ENCODE measurements around the gene SCUBE1. TPM values are rescaled to one million over a fixed set of nuclear protein-coding genes. Genes with fewer than 3 reads are reported as not detected.

The SCUBE1 gene
- total and polyA plus RNA-seq, 4 donors = 1.6 to 7.9 (median 5.0) TPM

DNA sequence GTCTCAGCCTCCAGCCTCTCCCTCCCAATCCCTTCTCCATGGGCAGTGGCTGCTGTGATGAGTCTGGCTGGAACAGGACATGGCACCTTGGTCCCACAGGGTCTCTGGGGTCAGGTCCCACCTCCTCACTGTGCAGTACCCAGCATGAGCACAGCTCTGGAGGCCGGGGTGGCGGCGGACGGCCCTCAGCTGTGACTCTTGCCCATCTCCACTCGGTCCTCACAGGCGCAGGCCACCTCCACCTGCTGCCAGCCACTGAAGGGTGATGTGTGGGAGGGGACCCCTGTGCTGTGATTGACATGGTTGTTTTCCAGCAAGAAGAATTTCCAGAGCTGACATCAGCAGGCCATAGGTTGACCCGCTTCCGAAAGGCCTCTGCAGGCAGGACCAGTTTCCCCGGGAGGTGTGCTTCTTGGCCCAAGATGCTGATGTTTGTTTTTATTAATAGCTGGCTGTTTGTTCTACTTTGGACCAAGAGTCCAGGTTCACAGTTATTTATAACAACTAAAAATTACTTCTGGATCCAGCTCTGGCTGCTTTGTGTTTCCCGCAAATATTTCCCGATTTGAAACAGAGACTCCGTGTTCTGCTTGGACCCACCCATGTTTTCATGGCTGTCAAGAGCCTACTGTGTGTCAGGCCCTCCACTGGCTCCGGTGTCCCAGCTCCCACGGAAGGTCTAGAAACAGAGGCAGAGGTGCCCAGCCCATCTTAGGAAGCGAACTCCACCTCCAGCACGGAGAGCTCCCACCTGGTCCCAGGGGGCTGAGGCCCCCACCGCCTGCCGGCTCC, 45.7 kb downstream of the SCUBE1 start:
- DNase-seq (peak in 1 of 3 donors; percentile 38), ATAC-seq (ENCODE audit: insufficient read depth, low FRiP score) (no peak)
- TF ChIP-seq, protein P1, sequence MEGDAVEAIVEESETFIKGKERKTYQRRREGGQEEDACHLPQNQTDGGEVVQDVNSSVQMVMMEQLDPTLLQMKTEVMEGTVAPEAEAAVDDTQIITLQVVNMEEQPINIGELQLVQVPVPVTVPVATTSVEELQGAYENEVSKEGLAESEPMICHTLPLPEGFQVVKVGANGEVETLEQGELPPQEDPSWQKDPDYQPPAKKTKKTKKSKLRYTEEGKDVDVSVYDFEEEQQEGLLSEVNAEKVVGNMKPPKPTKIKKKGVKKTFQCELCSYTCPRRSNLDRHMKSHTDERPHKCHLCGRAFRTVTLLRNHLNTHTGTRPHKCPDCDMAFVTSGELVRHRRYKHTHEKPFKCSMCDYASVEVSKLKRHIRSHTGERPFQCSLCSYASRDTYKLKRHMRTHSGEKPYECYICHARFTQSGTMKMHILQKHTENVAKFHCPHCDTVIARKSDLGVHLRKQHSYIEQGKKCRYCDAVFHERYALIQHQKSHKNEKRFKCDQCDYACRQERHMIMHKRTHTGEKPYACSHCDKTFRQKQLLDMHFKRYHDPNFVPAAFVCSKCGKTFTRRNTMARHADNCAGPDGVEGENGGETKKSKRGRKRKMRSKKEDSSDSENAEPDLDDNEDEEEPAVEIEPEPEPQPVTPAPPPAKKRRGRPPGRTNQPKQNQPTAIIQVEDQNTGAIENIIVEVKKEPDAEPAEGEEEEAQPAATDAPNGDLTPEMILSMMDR (IDR thresholded peaks at IDR 0.05; ENCODE audit: control extremely low read depth, extremely low read depth) = no peak
- Histone ChIP-seq H3K27me3 (ENCODE audit: control insufficient read depth in 3 of 3, insufficient read depth in 3 of 3, low read length in 2 of 3) (no peaks in the 10 kb centered on the region), H3K4me1 (ENCODE audit: control insufficient read depth in 5 of 5, insufficient read depth in 5 of 5, low read length in 5 of 5) (peaks cover 0 to 58% (median 13%) of the 10 kb centered on the region in 5 donors), H3K9ac (ENCODE audit: insufficient read depth in 1 of 2, low read length in 2 of 2) (no peak overlapping the region), H3K9me3 (ENCODE audit: control insufficient read depth in 4 of 4, insufficient read depth in 3 of 4, low read length in 3 of 4) (no peaks in the 10 kb centered on the region), H3K4me3 (no peak overlapping the region), H3K27ac (ENCODE audit: low read depth in 1 of 2, low read length in 1 of 2) (peak overlapping the region in 1 of 2 donors; percentile 34), H3K36me3 (ENCODE audit: control insufficient read depth in 4 of 4, insufficient read depth in 4 of 4, low read length in 4 of 4) (no peaks in the 10 kb centered on the region)
- WGBS, 2 donors = 87 to 88% methylated on average over 18 of the region's 18 CpGs

DNA sequence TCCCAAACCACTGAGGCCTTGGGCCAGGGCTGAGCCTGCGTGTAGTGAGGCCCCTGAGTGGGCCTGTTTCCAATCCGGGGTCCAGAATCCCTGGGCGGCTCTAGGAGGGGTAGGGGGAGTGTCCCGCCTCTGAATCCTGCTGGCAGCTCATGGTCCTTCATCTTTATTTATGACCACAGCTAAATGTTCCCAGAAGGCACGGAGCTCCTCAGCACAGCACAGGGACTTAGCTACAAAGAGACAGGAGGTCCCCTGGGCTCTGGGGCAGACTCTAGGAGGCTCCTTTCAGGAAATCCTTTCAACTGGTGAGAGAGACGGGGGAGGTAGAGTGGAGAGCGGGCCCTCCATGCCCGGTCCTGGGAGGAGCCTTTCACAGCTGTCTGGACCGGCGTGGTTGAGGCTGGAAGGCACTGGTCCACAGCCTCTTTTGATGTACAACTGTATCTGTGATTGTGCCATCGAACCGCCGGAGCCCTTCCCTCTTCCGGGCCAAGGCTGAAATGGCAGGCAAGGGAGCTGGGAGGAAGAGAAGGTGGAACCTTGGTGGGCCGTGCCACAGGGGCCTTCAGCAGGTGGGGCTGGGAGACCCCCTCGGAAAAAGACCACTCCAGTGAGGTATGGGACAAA, 46.8 kb downstream of the SCUBE1 start:
- Histone ChIP-seq H3K36me3 (ENCODE audit: control insufficient read depth in 4 of 4, insufficient read depth in 4 of 4, low read length in 4 of 4) (no peaks in the 10 kb centered on the region), H3K4me3 (no peak overlapping the region), H3K27ac (ENCODE audit: low read depth in 1 of 2, low read length in 1 of 2) (peak overlapping the region in 1 of 2 donors; percentile 81), H3K9me3 (ENCODE audit: control insufficient read depth in 4 of 4, insufficient read depth in 3 of 4, low read length in 3 of 4) (no peaks in the 10 kb centered on the region), H3K4me1 (ENCODE audit: control insufficient read depth in 5 of 5, insufficient read depth in 5 of 5, low read length in 5 of 5) (peaks cover 0 to 66% (median 19%) of the 10 kb centered on the region in 5 donors), H3K27me3 (ENCODE audit: control insufficient read depth in 3 of 3, insufficient read depth in 3 of 3, low read length in 2 of 3) (no peaks in the 10 kb centered on the region), H3K9ac (ENCODE audit: insufficient read depth in 1 of 2, low read length in 2 of 2) (no peak overlapping the region)
- DNase-seq (peak; percentile 37 to 73 (median 48)), ATAC-seq (ENCODE audit: insufficient read depth, low FRiP score) (no peak)
- 71% methylated on average over 16 of the region's 16 CpGs for WGBS, 2 donors
- TF ChIP-seq, protein P1 (IDR thresholded peaks at IDR 0.05; ENCODE audit: control extremely low read depth, extremely low read depth) = no peak

DNA sequence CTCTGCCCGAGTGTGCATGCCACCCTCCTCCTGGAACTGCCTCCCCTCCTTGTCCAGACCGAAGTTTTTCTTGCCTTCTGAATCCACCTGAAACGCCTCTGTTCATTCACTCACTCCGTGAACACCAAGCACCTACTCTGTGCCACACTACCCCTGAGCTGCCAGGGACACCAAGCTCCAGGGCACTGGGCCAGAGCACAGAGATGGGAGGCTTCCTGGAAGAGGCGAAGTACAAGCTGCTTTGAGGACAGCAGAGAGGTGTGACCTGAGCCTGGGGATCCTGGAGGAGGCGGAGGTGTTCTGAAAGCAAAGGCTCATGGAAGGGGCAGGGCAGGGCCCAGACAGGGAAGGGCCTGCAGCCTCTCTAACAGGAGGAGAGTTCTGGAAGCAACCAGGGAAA, 47.5 kb downstream of the SCUBE1 start:
- no peak overlapping the region for H3K9ac ChIP-seq (ENCODE audit: insufficient read depth in 1 of 2, low read length in 2 of 2)
- no peaks in the 10 kb centered on the region for H3K9me3 ChIP-seq (ENCODE audit: control insufficient read depth in 4 of 4, insufficient read depth in 3 of 4, low read length in 3 of 4)
- H3K4me3 ChIP-seq = no peak overlapping the region
- 81 to 87% methylated on average over 6 of the region's 6 CpGs for WGBS, 2 donors
- H3K27me3 ChIP-seq (ENCODE audit: control insufficient read depth in 3 of 3, insufficient read depth in 3 of 3, low read length in 2 of 3) = no peaks in the 10 kb centered on the region
- TF ChIP-seq, protein P1 (IDR thresholded peaks at IDR 0.05; ENCODE audit: control extremely low read depth, extremely low read depth) = no peak
- no peak for ATAC-seq (ENCODE audit: insufficient read depth, low FRiP score)
- H3K36me3 ChIP-seq (ENCODE audit: control insufficient read depth in 4 of 4, insufficient read depth in 4 of 4, low read length in 4 of 4) = no peaks in the 10 kb centered on the region
- no peak for DNase-seq
- peaks cover 0 to 72% (median 21%) of the 10 kb centered on the region in 5 donors for H3K4me1 ChIP-seq (ENCODE audit: control insufficient read depth in 5 of 5, insufficient read depth in 5 of 5, low read length in 5 of 5)
- H3K27ac ChIP-seq (ENCODE audit: low read depth in 1 of 2, low read length in 1 of 2) = peak overlapping the region in 1 of 2 donors; percentile 81
